Mesenteric fat pad (tissue), 1 donor: ENCODE data around the gene FCHSD2. TPM values are rescaled to one million over a fixed set of nuclear protein-coding genes. Genes with fewer than 3 reads are reported as not detected.
"Not testable (repeated sequence)": the region's sequence is repeated elsewhere in the genome, so short reads cannot be mapped to it uniquely, and the experiment has no call there.

Experiments
- DNase-seq: peaks from one replicate; pipeline ENCODE4 v3.0.0-alpha.2; 2020; ENCODE audit warnings: low spot score
- total RNA-seq: library from RNA; stranded (reverse); fragmentation: NEBNext Ultra II Directional; extraction: Animal tissue kit (Norgen Biotek cat#: 25700); gene quantifications from one replicate; pipeline ENCODE4 v1.2.1, GENCODE V29; 2021
- donor health status: DM: yes; HTN: yes; CAD: no.

Gene FCHSD2
- total RNA-seq, 1 donor from 2014 or later = 54.9 TPM

- no peak for DNase-seq
Measured at GRCh38 chr11:72885749-72886609, 256.1 kb downstream of the FCHSD2 start.

GRCh38 chr11:72876147-72876546 lies 266.0 kb downstream of the FCHSD2 start:
- no peak for DNase-seq

- DNase-seq = no peak
Measured at GRCh38 chr11:72875736-72876135, 266.4 kb downstream of the FCHSD2 start.

DNA sequence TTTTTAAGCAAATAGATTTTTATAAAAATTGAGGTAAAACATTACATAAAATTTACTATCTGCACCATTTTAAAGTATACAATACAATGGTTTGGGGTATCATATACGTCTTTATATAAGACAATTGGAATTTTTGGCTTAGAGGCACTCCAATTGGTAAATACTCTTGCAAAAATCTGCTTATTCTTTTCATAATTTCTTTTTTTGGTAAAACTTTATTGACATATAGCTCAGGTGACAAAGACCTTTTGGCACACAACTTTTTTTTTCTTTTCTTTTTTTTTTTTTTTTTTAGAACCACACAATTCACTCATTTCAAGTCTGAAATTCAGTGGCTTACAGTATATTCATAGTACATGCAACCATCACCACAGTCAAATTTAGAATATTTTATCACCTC lies 270.1 kb downstream of the FCHSD2 start:
- DNase-seq = no peak

DNA sequence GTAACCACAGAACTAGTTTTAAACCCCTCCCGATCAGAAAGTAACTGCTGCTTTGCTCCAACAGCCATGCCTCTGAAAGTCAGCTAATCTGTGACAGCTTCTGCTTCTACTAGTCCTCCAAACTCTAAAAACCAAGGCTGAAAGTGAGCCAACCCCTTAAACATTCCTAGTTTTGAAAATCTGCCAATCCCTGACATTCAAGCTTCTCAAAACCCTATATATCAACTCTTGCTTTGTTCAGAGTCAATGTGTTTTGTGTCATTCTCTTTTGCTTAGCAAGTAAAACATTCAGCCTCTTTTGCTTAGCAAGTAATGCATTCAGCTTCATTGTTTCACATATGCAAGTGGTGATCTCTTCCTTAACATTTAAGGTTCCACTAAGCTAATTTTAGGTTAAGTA lies 271.0 kb downstream of the FCHSD2 start:
- DNase-seq = no peak

DNA sequence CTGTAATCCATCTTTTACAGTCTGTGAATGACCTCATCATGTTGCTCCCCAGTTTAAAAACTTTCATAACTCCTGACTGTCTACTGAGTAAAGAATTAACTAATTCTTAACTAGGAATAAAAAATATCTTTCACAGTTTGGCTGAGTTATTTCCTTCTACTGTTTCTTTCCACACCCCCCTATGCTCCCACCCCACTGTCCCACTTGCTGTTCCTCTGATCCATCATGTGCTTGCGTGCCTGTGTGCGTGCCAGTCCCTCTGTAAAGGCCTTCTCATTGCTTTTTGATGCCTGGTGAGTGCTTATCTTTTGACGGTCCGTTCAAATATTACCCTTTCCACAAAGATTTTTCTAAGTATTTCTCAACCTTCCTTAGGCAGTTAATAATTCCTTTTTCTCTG lies 272.3 kb downstream of the FCHSD2 start:
- no peak for DNase-seq

DNA sequence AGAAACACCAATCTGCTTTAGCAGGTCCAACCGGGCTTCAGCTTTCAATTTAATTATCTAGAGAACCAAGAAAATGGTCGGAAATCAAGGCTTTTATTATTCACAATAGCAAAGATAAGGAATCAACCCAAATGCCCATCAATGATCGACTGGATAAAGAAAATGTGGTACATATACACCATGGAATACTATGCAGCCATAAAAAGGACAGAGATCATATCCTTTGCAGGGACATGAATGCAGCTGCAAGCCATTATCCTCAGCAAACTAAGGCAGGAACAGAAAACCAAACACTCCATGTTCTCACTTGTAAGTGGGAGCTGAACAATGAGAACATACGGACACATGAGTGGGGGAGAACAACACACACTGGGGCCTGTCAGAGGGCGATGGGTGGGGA lies 274.1 kb downstream of the FCHSD2 start:
- no peak for DNase-seq

- no peak for DNase-seq
Measured at GRCh38 chr11:72864702-72865655, 277.1 kb downstream of the FCHSD2 start.

DNA sequence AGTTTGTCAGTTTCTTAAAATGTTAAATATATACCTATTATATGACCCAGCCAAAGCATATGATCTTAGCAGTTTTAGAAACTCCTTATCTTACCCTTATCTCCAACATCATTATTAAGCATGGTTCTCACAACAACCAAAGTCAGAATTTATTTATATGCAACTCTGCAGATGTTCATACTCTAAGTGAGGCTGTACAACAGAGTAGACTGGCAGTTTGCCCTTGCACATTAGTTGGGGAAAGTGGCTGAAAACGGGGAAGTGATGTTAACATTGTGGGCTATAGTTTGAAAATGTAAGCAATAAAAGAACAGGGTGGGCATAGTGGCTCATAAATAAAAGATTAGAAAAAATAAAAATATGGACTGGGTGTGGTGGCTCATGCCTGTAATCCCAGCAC lies 278.2 kb downstream of the FCHSD2 start:
- no peak for DNase-seq

GRCh38 chr11:72863091-72863490 lies 279.0 kb downstream of the FCHSD2 start:
- no peak for DNase-seq

GRCh38 chr11:72860592-72860991 lies 281.5 kb downstream of the FCHSD2 start:
- DNase-seq = no peak

GRCh38 chr11:72860010-72860409 lies 282.1 kb downstream of the FCHSD2 start:
- DNase-seq = no peak

DNA sequence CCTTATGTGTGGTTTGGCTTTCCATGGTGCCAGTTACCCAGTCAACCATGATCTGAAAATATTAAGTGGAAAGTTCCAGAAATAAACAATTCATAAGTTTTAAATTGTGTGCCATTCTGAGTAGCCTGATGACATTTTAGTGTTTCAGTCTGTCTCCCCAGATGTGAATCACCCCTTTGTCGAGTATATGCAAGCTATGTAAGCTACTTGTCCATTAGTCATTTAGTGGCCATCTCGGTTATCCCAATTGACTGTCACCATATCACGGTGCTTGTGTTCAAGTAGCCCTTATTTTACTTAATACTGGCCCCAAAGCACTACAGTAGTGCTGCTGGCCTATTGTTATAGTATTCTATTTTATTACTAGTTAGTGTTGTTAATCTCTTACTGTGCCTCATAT lies 283.0 kb downstream of the FCHSD2 start:
- no peak for DNase-seq

- not testable (repeated sequence) for DNase-seq
Measured at GRCh38 chr11:72858267-72858666, 283.9 kb downstream of the FCHSD2 start.

- no peak for DNase-seq
Measured at GRCh38 chr11:72856551-72857345, 285.4 kb downstream of the FCHSD2 start.

- DNase-seq = no peak
Measured at GRCh38 chr11:72856065-72856464, 286.1 kb downstream of the FCHSD2 start.

- no peak for DNase-seq
Measured at GRCh38 chr11:72851726-72852125, 290.4 kb downstream of the FCHSD2 start.

GRCh38 chr11:72850832-72851231 lies 291.3 kb downstream of the FCHSD2 start:
- no peak for DNase-seq

GRCh38 chr11:72848846-72849466 lies 293.2 kb downstream of the FCHSD2 start:
- DNase-seq = no peak

DNA sequence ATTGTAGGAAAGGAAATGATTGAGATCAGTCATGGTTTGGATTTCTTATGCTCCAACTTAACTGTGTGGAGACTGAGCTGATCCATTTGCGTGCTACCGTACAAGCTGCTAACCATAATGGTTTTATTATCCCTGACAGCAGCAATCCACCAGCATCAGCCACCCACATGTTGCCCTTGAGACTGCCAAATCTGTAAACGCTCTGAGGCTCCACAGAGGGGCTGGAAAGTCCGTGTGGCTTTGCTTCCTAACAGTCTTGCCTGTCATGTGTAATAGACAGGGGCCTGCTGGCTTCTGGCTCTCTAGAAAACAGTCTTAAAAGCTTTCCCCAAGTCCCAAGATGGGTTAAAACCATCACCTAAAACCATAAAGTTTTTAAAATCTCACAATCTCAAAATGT lies 297.8 kb downstream of the FCHSD2 start:
- DNase-seq = no peak
